Right forelimb (tissue), 1 donor: ENCODE results near the gene THOC7.
A peak's percentile ranks its signal among the peaks of the same experiment; 100 is the strongest.

ENCODE experiments used
- DNase-seq: peaks from one replicate; pipeline ENCODE4 v3.0.0-alpha.2; 2018

THOC7 gene

DNA sequence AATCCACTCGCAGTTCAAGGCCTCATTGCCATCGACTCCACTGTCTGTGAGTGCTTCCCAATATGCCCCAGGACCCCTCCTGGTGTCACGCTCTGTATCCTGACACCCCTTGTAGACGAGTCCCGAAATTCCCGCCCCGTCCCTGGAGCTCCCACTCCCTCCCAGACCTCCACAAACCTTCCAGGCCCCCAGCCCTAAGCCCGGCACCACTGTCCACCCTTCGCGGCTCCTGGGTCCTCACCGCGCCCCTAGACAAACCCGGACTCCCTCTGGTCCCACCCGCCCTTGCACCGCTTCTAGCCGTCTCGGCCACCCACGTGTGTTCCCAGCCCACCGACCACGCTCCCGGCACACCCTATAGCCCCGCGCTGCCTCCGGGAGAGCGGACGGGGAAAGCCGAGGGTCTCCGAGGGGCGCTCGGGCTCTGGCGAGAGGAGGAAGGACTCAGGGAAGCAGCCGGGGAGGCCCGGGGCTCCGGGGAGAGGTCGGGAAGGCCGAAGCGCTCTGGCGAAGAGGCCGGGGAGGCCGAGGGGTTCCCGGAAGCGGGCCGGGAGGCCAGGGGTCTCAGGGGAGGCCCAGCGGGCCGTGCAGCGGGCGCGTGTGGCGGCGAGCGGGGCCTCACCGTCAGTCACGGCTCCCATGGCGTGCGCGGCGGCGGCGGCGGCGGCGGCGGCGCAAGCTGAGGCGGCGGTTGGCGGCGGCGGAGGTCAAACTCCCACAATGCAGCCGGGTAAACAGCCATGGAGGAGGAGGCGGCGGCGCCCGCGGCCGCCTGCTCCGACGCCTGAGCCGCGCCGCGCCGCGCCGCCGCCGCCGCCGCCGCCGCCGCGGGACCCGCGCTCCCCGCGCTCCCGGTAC is at the start of gene THOC7, which contains the start of gene ATXN7:
THOC7 (minus strand) TSS at position 656 of the 858 bp plus-strand sequence; CDS start at position 641, 15 bp downstream.
ATXN7 (plus strand) TSS at position 718 of the 858 bp plus-strand sequence. CDS start 48,732 bp downstream, outside the sequence.
- DNase-seq = peak; percentile 83

DNA sequence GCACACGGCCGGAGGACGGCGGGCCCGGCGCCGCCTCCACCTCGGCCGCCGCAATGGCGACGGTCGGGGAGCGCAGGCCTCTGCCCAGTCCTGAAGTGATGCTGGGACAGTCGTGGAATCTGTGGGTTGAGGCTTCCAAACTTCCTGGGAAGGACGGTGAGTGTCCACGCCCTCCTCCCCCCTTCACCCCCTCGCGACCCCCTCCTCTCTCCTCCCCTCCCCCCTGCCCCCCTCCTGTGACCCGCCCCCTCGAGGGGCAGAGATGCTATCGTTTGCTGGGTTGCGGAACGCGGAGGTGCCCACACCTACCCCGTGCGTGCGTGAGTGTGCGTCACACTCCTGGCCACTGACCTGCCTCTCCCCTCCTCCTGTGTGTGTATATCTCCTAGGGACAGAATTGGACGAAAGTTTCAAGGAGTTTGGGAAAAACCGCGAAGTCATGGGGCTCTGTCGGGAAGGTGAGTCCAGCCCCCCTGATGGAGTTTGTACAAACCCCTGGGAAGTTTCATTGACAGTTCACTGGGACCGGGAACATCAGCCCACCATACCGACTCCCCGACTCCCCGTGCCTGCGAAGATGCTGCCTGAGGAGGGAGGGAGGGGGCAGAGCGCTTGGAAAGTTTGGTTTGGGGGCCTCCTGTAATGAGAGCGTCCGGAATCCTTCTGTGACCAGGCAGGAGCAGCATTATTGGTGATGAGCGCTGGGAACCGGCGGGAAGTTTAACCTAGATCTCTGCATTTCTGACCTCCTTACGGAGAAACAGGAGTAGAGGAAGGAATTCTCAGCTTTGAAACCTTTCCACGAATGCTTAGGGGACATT is 49.4 kb upstream of the THOC7 start:
- peak; percentile 80 for DNase-seq

DNA sequence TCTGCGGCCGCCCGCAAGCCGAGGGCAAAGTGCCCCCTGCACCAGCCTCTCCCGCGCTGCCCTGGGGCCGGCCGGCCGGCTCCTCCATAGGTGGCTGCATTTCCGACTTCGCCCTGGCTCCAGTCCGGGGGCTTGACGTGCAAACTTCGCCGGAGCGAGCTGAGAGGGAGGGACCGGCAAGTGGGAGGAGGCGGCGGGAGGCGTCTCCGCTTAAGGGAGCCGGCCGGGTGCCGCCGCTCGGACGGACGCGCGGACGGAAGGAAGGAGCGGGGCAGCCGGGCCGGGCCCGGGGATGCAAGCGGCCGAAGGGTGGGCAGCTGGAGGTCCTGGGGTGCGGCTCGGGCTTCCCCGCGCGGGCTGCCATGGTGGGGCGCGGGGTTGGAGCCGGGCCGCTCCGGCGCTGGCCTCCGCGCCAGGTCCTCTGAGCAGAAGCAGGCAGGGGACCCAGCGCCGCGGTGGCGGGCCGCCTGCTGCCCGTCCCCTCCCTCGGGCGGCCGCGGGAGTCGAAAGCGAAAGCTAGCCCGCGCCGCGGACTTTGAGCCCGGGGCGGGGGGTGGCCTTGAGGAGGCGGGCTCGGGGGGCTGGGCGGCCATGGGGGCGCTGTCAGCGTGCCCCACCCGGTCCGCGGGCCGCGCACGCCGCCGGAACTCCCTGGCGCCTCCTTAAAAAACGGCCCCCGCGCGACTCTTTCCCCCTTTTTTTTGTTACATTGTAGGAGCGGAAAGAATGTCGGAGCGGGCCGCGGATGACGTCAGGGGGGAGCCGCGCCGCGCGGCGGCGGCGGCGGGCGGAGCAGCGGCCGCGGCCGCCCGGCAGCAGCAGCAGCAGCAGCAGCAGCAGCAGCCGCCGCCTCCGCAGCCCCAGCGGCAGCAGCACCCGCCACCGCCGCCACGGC is 48.5 kb upstream of the THOC7 start, which contains the start of gene SCAANT1:
SCAANT1 (minus strand) TSS at position 511 of the 895 bp plus-strand sequence.
- peak; percentile 92 for DNase-seq

DNA sequence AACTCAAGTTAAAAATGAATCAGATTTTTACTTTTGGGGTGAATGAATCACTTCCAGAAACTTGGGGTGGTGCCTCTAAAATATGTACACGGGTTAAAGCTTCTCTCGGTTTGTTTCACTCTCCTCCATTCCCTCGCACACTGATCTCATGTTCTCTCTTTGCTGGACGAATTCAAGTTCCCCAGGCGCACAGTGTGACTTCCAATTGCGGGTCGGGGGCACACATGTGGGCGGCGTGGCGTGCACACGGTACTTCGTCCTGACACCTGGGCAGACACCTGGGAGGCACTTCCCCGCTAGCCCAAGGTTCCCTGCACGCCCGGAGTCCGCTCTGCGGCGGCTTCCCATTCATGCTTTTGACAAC is 47.9 kb upstream of the THOC7 start:
- no peak for DNase-seq

DNA sequence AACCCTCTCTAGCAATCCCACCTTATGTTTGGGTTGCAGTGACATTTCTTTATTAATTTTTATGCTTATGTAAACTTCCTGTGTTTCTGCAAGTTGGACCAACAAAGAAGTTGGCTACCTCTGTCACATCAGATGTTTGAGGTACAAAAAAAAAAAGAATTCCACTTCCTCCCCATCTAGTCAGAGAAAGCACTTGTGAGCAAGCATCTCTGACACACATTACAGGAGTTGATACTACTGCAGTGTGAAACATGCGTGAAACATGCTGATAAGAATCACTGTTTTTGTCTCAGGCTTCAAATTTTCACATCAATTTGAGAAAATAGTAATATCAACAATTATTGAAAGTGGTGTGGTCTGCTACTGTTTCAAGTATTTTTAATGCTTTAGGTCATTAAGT is 47.3 kb upstream of the THOC7 start:
- no peak for DNase-seq

- no peak for DNase-seq
These were observed 46.4 kb upstream of the THOC7 start for GRCh38 chr3:63910001-63910400.

DNA sequence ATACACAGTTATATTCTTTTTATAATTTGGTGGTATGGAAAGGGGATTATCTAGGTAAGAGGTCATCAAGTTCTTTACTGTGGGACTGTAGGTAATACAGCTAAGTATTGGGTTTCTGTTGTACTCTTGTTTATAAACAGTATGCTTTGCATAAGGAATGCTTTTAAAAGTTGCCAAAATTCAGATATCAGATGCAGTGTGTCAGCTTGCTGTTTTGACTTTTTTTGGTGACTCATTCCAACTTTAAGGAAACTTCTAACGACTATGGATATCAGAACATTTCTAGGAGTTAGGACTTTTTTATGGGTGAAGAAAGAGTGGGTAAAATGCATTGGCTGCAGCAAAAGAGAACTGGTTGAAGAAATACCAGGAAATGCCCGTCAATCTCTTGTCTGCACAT is 45.8 kb upstream of the THOC7 start:
- DNase-seq = no peak

- DNase-seq = no peak
These were observed 45.2 kb upstream of the THOC7 start for GRCh38 chr3:63908776-63909175.

GRCh38 chr3:63908081-63908736 is 44.6 kb upstream of the THOC7 start:
- DNase-seq = no peak

DNA sequence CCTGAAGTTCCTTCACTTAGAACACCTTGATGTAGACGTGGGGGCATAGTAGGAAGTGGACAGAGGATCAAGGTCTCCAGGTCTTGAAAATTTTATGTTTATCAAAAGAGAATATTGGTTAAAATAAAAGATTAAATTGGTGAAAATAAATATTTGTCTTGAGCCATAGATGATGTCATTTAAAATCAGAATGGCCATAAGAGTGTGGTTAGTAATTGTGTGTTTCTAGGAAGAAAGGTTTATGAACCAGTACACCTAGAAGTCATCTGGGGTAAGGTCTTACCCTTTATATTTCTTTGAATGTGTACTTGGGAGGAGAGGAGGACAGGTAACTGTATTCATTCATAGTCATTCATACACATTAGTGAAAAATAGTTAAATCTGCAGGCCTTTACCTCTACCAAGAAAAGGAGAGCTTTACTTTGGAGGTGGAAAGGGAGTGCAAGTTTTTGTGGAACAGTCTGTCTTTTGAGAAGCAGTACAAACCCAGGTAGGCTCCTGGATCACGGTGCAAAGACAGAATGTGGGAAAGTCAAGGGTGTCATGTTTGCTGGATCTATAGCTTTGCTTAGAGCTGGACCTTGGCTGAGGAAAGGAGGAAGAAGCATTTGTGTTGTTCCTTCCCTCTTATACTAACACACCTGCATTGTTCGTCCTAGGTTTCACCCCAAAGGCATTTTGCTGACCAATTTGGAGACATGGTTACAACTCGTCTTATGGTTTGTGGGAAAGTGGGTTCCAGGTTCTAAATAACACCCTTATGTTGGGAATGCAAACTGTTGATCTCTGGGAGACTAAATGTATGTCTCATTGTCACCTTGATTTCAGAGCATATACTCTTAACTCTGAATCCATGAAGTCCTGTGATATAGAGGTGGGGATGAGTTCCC is 42.4 kb upstream of the THOC7 start:
- DNase-seq = no peak

DNA sequence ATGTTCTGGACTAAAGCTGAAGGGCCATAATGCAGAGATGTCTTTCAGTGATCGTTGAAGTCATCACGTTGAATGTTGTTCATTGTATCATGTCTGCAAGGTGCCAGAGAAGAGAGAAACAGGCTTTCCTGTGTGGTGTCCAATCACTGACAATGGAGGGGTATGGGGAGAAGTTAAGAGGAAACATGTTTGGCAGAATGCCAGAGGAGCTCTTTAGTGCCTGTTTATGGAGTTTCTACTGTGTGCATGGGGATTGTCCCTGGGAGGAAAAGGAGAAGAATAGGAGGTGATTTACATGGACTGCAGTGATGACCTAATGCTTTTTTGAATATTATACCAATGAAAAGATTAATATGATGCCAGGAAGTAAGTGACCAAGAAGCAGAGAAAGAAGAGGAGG is 36.9 kb upstream of the THOC7 start:
- DNase-seq = no peak

GRCh38 chr3:63900010-63900409 is 36.4 kb upstream of the THOC7 start:
- no peak for DNase-seq

GRCh38 chr3:63896332-63897030 is 32.9 kb upstream of the THOC7 start:
- DNase-seq = no peak

- no peak for DNase-seq
These were observed 32.0 kb upstream of the THOC7 start for GRCh38 chr3:63895422-63896189.

GRCh38 chr3:63892773-63893352 is 29.3 kb upstream of the THOC7 start:
- no peak for DNase-seq

- DNase-seq = no peak
These were observed 27.9 kb upstream of the THOC7 start for GRCh38 chr3:63891518-63891917.

GRCh38 chr3:63886858-63887257 is 23.3 kb upstream of the THOC7 start:
- no peak for DNase-seq

DNA sequence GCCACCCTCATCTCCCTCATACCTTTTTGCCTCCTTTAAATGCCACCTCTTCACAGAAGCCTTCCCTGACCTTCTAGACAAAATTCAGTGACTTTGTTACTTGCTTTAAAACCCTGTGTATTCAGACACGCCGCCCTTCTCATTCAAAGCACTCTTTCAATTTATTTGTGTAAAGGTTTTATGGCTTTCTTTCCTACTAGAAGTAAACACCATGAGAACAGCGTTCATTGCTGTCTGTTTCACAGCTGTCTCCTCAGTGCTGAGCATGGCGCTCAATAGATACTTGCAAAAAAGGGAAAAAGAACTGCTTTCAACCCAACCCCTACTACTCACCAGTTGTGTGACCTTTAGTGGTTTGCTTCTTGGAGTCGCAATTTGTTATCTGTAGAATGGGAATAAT is 17.0 kb upstream of the THOC7 start:
- DNase-seq = no peak

GRCh38 chr3:63878394-63879060 is 14.9 kb upstream of the THOC7 start:
- no peak for DNase-seq
